Mesothelial cell of epicardium (in vitro differentiated cells): ENCODE measurements around the gene ZNF23. TPM values are rescaled to one million over a fixed set of nuclear protein-coding genes. Genes with fewer than 3 reads are reported as not detected.

Experiments
- DNase-seq, 2 experiments: peaks; one replicate each; pipeline ENCODE4 v3.0.0; 2021; ENCODE audit warnings: low spot score in 2 of 2; ENCODE audit not compliant: unreplicated experiment in 2 of 2
- H3K27ac Mint-ChIP-seq: 2 replicates; pipeline ENCODE4 v1.8.0; 2021; ENCODE audit warnings: mixed read lengths
- H3K27me3 Mint-ChIP-seq: 2 replicates; pipeline ENCODE4 v1.8.0; 2021; ENCODE audit warnings: low read depth, mixed read lengths
- H3K36me3 Mint-ChIP-seq: 2 replicates; pipeline ENCODE4 v1.8.0; 2021; ENCODE audit warnings: mixed read lengths
- H3K4me1 Mint-ChIP-seq: 2 replicates; pipeline ENCODE4 v1.8.0; 2021; ENCODE audit warnings: mixed read lengths
- H3K4me3 Mint-ChIP-seq: 2 replicates; pipeline ENCODE4 v1.8.0; 2021; ENCODE audit warnings: mild to moderate bottlenecking, moderate library complexity, mixed read lengths
- H3K9me3 Mint-ChIP-seq: 2 replicates; pipeline ENCODE4 v1.8.0; 2021; ENCODE audit warnings: mixed read lengths
- CTCF ChIP-seq: fragments of 200-600 bp; sonication (generic); IDR thresholded peaks from one replicate; pipeline ENCODE4 v1.5.0; 2021; ENCODE audit warnings: antibody characterized with exemption; ENCODE audit not compliant: unreplicated experiment
- total RNA-seq: library from RNA; stranded (reverse); gene quantifications from 3 replicates; pipeline ENCODE4 v1.2.1, GENCODE V29; 2021

Gene ZNF23
- total RNA-seq, 1 donor from 2014 or later = 12.8 TPM

DNA sequence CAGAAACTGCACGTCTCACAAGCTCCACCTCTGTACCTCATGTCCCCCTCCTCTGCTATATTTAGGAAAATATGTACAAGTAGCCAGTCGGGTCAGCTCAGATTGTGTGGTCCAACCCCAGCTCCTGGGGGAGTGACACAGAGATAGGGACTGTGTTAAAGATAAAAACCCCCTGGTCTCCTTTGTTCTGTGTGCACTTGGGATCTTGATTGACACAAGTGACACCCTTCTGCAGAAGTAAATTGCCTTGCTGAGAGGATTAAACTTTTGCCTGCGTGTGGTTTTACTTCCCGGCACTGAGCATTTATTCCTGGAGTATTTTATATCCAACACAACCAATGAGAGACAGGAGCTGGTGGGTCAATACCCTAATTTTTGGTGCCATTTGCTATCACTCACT, 57.7 kb downstream of the ZNF23 start:
- peaks cover 5% of the 10 kb centered on the region for H3K4me1 Mint-ChIP-seq
- no peaks in the 10 kb centered on the region for H3K36me3 Mint-ChIP-seq

GRCh38 chr16:71402674-71403073, 59.4 kb downstream of the ZNF23 start:
- H3K4me1 Mint-ChIP-seq = no peaks in the 10 kb centered on the region
- no peak overlapping the region for H3K4me3 Mint-ChIP-seq
- H3K27me3 Mint-ChIP-seq = peaks cover 44% of the 10 kb centered on the region
- TF ChIP-seq CTCF = no peak
- peaks cover 7% of the 10 kb centered on the region for H3K9me3 Mint-ChIP-seq
- no peaks in the 10 kb centered on the region for H3K36me3 Mint-ChIP-seq
- no peak overlapping the region for H3K27ac Mint-ChIP-seq
- no peak for DNase-seq

More for the DNA sequence above, 57.7 kb downstream of the ZNF23 start:
- no peak for DNase-seq
- H3K9me3 Mint-ChIP-seq = peaks cover 7% of the 10 kb centered on the region
- H3K4me3 Mint-ChIP-seq = no peak overlapping the region
- peaks cover 52% of the 10 kb centered on the region for H3K27me3 Mint-ChIP-seq
- no peak for TF ChIP-seq CTCF
- no peak overlapping the region for H3K27ac Mint-ChIP-seq

DNA sequence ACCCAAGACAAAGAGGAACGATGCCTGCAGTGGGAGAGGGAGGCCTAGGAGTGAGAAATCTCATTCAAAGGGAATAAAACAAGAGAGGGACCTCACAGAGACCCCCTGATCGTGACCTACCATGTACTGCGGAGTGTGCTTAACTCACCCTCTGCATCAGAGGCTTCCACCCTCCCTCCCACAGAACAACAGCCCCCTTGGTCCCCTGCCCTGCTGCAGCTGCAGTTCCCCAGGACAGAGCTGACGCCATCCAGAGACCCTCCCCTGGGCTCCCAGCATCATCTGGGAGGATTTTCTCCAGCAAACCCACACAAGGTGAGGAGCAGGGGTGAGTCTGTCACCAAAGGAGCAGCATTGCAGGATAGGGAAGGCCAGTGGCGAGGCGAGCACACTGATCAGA, 60.0 kb downstream of the ZNF23 start:
- Mint-ChIP-seq H3K27ac (no peak overlapping the region), H3K36me3 (no peaks in the 10 kb centered on the region), H3K9me3 (peaks cover 7% of the 10 kb centered on the region), H3K4me1 (no peaks in the 10 kb centered on the region), H3K4me3 (no peak overlapping the region), H3K27me3 (peaks cover 38% of the 10 kb centered on the region)
- TF ChIP-seq CTCF = no peak
- DNase-seq = no peak

DNA sequence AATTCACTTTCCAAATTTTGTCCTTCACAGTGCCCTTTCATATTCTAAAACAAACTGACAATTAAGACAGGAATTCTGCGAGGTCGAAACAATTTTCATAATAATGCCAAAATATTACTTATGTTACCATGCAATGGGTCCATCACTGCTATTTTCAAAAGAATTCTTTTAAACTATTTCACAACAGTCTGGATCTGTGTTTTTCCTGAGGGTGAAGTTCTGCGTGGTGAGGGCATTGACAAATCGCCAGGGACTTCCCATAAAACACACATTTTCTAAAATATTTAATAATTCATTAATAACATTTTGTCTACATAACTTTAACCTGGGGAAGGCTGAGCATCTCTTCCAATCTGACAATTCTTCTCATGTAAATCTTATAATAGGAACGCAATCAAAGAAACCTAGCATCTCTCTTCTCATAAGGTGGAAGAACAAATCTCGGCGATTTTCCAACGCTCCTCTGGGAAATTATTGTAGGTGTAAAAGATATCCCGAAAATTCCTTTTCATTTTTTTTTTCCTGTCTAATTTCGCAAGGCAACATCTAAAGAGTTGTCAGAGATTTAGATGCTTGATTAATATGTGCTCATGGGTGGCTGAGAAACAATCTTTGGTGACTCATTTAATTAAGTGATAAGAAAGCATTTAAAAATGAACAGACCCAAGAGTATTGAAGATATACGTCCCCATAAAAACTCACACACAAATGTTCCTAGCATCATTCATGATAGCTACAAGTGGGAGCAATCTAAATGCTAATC, 62.1 kb downstream of the ZNF23 start:
- no peak for TF ChIP-seq CTCF
- no peak for DNase-seq
- Mint-ChIP-seq H3K4me1 (no peaks in the 10 kb centered on the region), H3K4me3 (no peak overlapping the region), H3K27ac (no peak overlapping the region), H3K9me3 (peaks cover 6% of the 10 kb centered on the region), H3K36me3 (no peaks in the 10 kb centered on the region), H3K27me3 (peaks cover 31% of the 10 kb centered on the region)

Other genes starting within 250 kb of the ZNF23 start
- gene HYDIN, start 231.5 kb downstream of the ZNF23 start, total RNA-seq = 0.42 to 1.2 TPM (median 0.72 TPM) in 3 replicates
- gene CMTR2, start 172.8 kb downstream of the ZNF23 start, total RNA-seq = 25.3 to 29.2 TPM (median 28.7 TPM) in 3 replicates
- 0.22 to 0.51 TPM (median 0.25 TPM) in 3 replicates for gene CALB2, start 103.5 kb downstream of the ZNF23 start, total RNA-seq
- not detected in 3 replicates for gene TLE7, start 20.2 kb downstream of the ZNF23 start, total RNA-seq
- gene ZNF19, start 27.1 kb upstream of the ZNF23 start, total RNA-seq = 7.2 to 8.4 TPM (median 7.3 TPM) in 3 replicates
- gene CHST4, start 64.2 kb upstream of the ZNF23 start, total RNA-seq = not detected in 3 replicates
- gene TAT, start 114.8 kb upstream of the ZNF23 start, total RNA-seq = 0.07 TPM in 1 of 3 replicates, not detected in the others
- gene MARVELD3, start 163.9 kb upstream of the ZNF23 start, total RNA-seq = 15.2 to 16.7 TPM (median 16.4 TPM) in 3 replicates